GM19238 (cell line): ENCODE measurements around the gene GRXCR1.

Experiments used
- DNase-seq: peaks from one replicate; pipeline ENCODE4 v3.0.0; 2011; ENCODE audit warnings: low spot score; ENCODE audit not compliant: insufficient read length

Gene GRXCR1

GRCh38 chr4:42892413-42892812 lies at the start of gene GRXCR1:
Gene GRXCR1, plus strand, starts transcription at chr4:42892713. Its CDS starts 554 bp downstream, at chr4:42893267.
- no peak for DNase-seq

GRCh38 chr4:42843694-42844093 lies 48.8 kb upstream of the GRXCR1 start:
- no peak for DNase-seq

- DNase-seq, result no peak
These were observed 48.0 kb upstream of the GRXCR1 start for GRCh38 chr4:42844422-42845070.

- DNase-seq, result no peak
These were observed 46.9 kb upstream of the GRXCR1 start for GRCh38 chr4:42845586-42845985.

- no peak for DNase-seq
These were observed 36.7 kb upstream of the GRXCR1 start for GRCh38 chr4:42855779-42856178.

- DNase-seq, result peak; percentile 1
These were observed 26.8 kb upstream of the GRXCR1 start for GRCh38 chr4:42865572-42866189.

GRCh38 chr4:42871261-42871660 lies 21.3 kb upstream of the GRXCR1 start:
- DNase-seq, result no peak

GRCh38 chr4:42871671-42872290 lies 20.7 kb upstream of the GRXCR1 start:
- no peak for DNase-seq

- no peak for DNase-seq
These were observed 13.7 kb upstream of the GRXCR1 start for GRCh38 chr4:42878863-42879262.

- DNase-seq, result no peak
These were observed 11.3 kb upstream of the GRXCR1 start for GRCh38 chr4:42881253-42881652.

- DNase-seq, result no peak
These were observed 869 bp upstream of the GRXCR1 start for GRCh38 chr4:42891644-42892043.

- no peak for DNase-seq
These were observed 2.9 kb downstream of the GRXCR1 start for GRCh38 chr4:42895452-42895851.

GRCh38 chr4:42904986-42905385 lies 12.5 kb downstream of the GRXCR1 start:
- no peak for DNase-seq

GRCh38 chr4:42905591-42905990 lies 13.1 kb downstream of the GRXCR1 start:
- DNase-seq, result no peak

GRCh38 chr4:42906341-42906740 lies 13.8 kb downstream of the GRXCR1 start:
- DNase-seq, result no peak

- no peak for DNase-seq
These were observed 14.6 kb downstream of the GRXCR1 start for GRCh38 chr4:42906891-42907759.

- no peak for DNase-seq
These were observed 17.9 kb downstream of the GRXCR1 start for GRCh38 chr4:42910459-42910858.

- DNase-seq, result no peak
These were observed 22.4 kb downstream of the GRXCR1 start for GRCh38 chr4:42914937-42915336.

GRCh38 chr4:42915484-42915883 lies 23.0 kb downstream of the GRXCR1 start:
- DNase-seq, result no peak

GRCh38 chr4:42917296-42917695 lies 24.8 kb downstream of the GRXCR1 start:
- DNase-seq, result no peak

- DNase-seq, result no peak
These were observed 30.9 kb downstream of the GRXCR1 start for GRCh38 chr4:42923431-42923830.

- DNase-seq, result no peak
These were observed 33.4 kb downstream of the GRXCR1 start for GRCh38 chr4:42925921-42926320.
